Testis (tissue), 3 donors: ENCODE data around the gene CDK17. TPM values are rescaled to one million over a fixed set of nuclear protein-coding genes. Genes with fewer than 3 reads are reported as not detected.
"Not testable (repeated sequence)": the region's sequence is repeated elsewhere in the genome, so short reads cannot be mapped to it uniquely, and the experiment has no call there.

Experiments
- DNase-seq: peaks from one replicate; pipeline ENCODE4 v3.0.0-alpha.2; 2019
- H3K27ac ChIP-seq, 2 donors: fragments of 200-600 bp; sonication (generic); one replicate each; pipeline ENCODE4 v1.5.1; 2019
- H3K27me3 ChIP-seq: fragments of 200-600 bp; sonication (generic); one replicate; pipeline ENCODE4 v1.5.1; 2019
- H3K36me3 ChIP-seq: fragments of 200-600 bp; sonication (generic); one replicate; pipeline ENCODE4 v1.5.1; 2017; ENCODE audit warnings: low read depth; ENCODE audit errors: missing control alignments
- H3K4me1 ChIP-seq: fragments of 200-600 bp; sonication (generic); one replicate; pipeline ENCODE4 v1.5.1; 2019
- H3K4me3 ChIP-seq, 2 donors: fragments of 200-600 bp; sonication (generic); one replicate each; pipeline ENCODE4 v1.5.1; 2017 to 2019
- H3K9me3 ChIP-seq: fragments of 200-600 bp; sonication (generic); one replicate; pipeline ENCODE4 v1.5.1; 2017
- CTCF ChIP-seq, 3 experiments: fragments of 450-650 bp in 2 of 3; fragments of 200-600 bp in 1 of 3; sonication (generic) in 1 of 3; IDR thresholded peaks; one replicate each; pipeline ENCODE4 v1.5.1; 2016 to 2019; ENCODE audit warnings: antibody characterized with exemption in 3 of 3, mild to moderate bottlenecking in 2 of 3, moderate library complexity in 1 of 3
- POLR2A ChIP-seq: fragments of 450-650 bp; IDR thresholded peaks from one replicate; pipeline ENCODE4 v1.6.1; 2017; ENCODE audit warnings: antibody characterized with exemption, mild to moderate bottlenecking, moderate library complexity
- WGBS, 2 donors: methylation state at CpG; one replicate each; pipeline ENCODE4 v1.1.5; 2018; 5-methylcytosine and 5-hydroxymethylcytosine counted together
- intact Hi-C: fragments of 100-400 bp; cut with DNase I; formaldehyde crosslinking; loops from one replicate; pipeline ENCODE4 v1.15.1; 2023; ENCODE audit warnings: low total_unique reads
- polyA plus RNA-seq: library from polyadenylated mRNA; stranded (reverse); fragments of 350-450 nt; fragmentation: Illumina TruSeq; extraction: RNeasy Lipid Tissue Mini Kit (QIAGEN cat#74804); gene quantifications from one replicate; pipeline ENCODE4 v1.2.3, GENCODE V29; 2014; ENCODE audit warnings: low read depth, low replicate concordance; ENCODE audit not compliant: insufficient read depth
- total RNA-seq, 2 donors: library from RNA; depleted of rRNA; stranded (reverse); fragments of >200 nt; gene quantifications; one replicate each; pipeline ENCODE4 v1.2.3, GENCODE V29; 2016

The CDK17 gene
- total and polyA plus RNA-seq, 3 donors from 2014 or later, result 40.7 to 100.0 (median 91.5) TPM

GRCh38 chr12:96386794-96387193 lies 13.4 kb downstream of the CDK17 start:
- Histone ChIP-seq H3K36me3 (no peaks in the 10 kb centered on the region), H3K4me1 (no peaks in the 10 kb centered on the region), H3K4me3 (no peak overlapping the region), H3K9me3 (no peaks in the 10 kb centered on the region), H3K27ac (no peak overlapping the region), H3K27me3 (no peaks in the 10 kb centered on the region)
- no peak for DNase-seq
- 87 to 97% methylated on average over 2 of the region's 2 CpGs for WGBS, 2 donors
- TF ChIP-seq POLR2A, result no peak
- intact Hi-C loops, result no loop called here

- 95 to 96% methylated on average over 1 of the region's 1 CpG for WGBS, 2 donors
- Histone ChIP-seq H3K36me3 (no peaks in the 10 kb centered on the region), H3K4me3 (no peak overlapping the region), H3K27ac (no peak overlapping the region), H3K4me1 (no peaks in the 10 kb centered on the region), H3K27me3 (no peaks in the 10 kb centered on the region), H3K9me3 (no peaks in the 10 kb centered on the region)
- intact Hi-C loops, result no loop called here
- TF ChIP-seq POLR2A (no peak), CTCF (IDR thresholded peaks at IDR 0.05) (no peak)
- no peak for DNase-seq
Measured at GRCh38 chr12:96383991-96384390, 16.2 kb downstream of the CDK17 start.

GRCh38 chr12:96383371-96383770 lies 16.9 kb downstream of the CDK17 start:
- Histone ChIP-seq H3K27me3 (no peaks in the 10 kb centered on the region), H3K4me3 (no peak overlapping the region), H3K27ac (no peak overlapping the region), H3K36me3 (no peaks in the 10 kb centered on the region), H3K4me1 (no peaks in the 10 kb centered on the region), H3K9me3 (no peaks in the 10 kb centered on the region)
- no peak for TF ChIP-seq CTCF (IDR thresholded peaks at IDR 0.05)
- no peak for TF ChIP-seq POLR2A
- intact Hi-C loops, result no loop called here
- DNase-seq, result no peak
- WGBS, 2 donors, result 72 to 76% methylated on average over 4 of the region's 4 CpGs

- H3K36me3 ChIP-seq, H3K27me3 ChIP-seq, H3K4me3 ChIP-seq, H3K9me3 ChIP-seq, DNase-seq, H3K27ac ChIP-seq, intact Hi-C loops: not testable (repeated sequence)
- peaks cover 13% of the 10 kb centered on the region for H3K4me1 ChIP-seq
- 93 to 99% methylated on average over 4 of the region's 4 CpGs for WGBS, 2 donors
Measured at GRCh38 chr12:96379743-96380142, 20.5 kb downstream of the CDK17 start.

GRCh38 chr12:96378319-96378718 lies 21.9 kb downstream of the CDK17 start:
- peaks cover 19% of the 10 kb centered on the region for H3K4me1 ChIP-seq
- WGBS, 2 donors, result 38 to 68% methylated on average over 1 of the region's 1 CpG

More at GRCh38 chr12:96378319-96378718, 21.9 kb downstream of the CDK17 start:
- H3K4me3 ChIP-seq, result no peak overlapping the region
- no peak overlapping the region for H3K27ac ChIP-seq
- H3K9me3 ChIP-seq, result no peaks in the 10 kb centered on the region
- intact Hi-C loops, result no loop called here
- H3K36me3 ChIP-seq, result no peaks in the 10 kb centered on the region
- H3K27me3 ChIP-seq, result no peaks in the 10 kb centered on the region
- DNase-seq, result no peak
- TF ChIP-seq CTCF (IDR thresholded peaks at IDR 0.05) (no peak), POLR2A (no peak)
